ENCODE results near the gene LYPLA2.

LYPLA2 gene

GRCh38 chr1:23790696-23791515 lies at the start of gene LYPLA2:
Gene LYPLA2 (plus strand): TSS chr1:23791145. CDS start chr1:23792683, 1,538 bp downstream.
- DNase-seq: peak; percentile 90

- DNase-seq: no peak
Observed at GRCh38 chr1:23741609-23742008, 49.3 kb upstream of the LYPLA2 start.

- DNase-seq: no peak
Observed at GRCh38 chr1:23742670-23743286, 48.2 kb upstream of the LYPLA2 start.

GRCh38 chr1:23743287-23744152 lies 47.4 kb upstream of the LYPLA2 start, which contains the start of gene ELOA:
Gene ELOA (plus strand): TSS chr1:23743471. CDS start chr1:23743504, 33 bp downstream.
- DNase-seq: peak; percentile 66

GRCh38 chr1:23745515-23745914 lies 45.4 kb upstream of the LYPLA2 start:
- DNase-seq: no peak

GRCh38 chr1:23748016-23748415 lies 42.9 kb upstream of the LYPLA2 start:
- no peak for DNase-seq

- peak; percentile 27 for DNase-seq
Observed at GRCh38 chr1:23751050-23751814, 39.7 kb upstream of the LYPLA2 start.

GRCh38 chr1:23751815-23752200 lies 39.1 kb upstream of the LYPLA2 start:
- DNase-seq: no peak

- DNase-seq: no peak
Observed at GRCh38 chr1:23752909-23753308, 38.0 kb upstream of the LYPLA2 start.

- no peak for DNase-seq
Observed at GRCh38 chr1:23756676-23757075, 34.3 kb upstream of the LYPLA2 start.

GRCh38 chr1:23757812-23758211 lies 33.1 kb upstream of the LYPLA2 start:
- DNase-seq: no peak

- no peak for DNase-seq
Observed at GRCh38 chr1:23759277-23759676, 31.7 kb upstream of the LYPLA2 start.

GRCh38 chr1:23763041-23763577 lies 27.8 kb upstream of the LYPLA2 start:
- DNase-seq: no peak

GRCh38 chr1:23768733-23769132 lies 22.2 kb upstream of the LYPLA2 start:
- no peak for DNase-seq

- peak; percentile 83 for DNase-seq
Observed at GRCh38 chr1:23772049-23772853, 18.7 kb upstream of the LYPLA2 start.

GRCh38 chr1:23772854-23773242 lies 18.1 kb upstream of the LYPLA2 start:
- no peak for DNase-seq

- DNase-seq: no peak
Observed at GRCh38 chr1:23774174-23774880, 16.6 kb upstream of the LYPLA2 start.

- no peak for DNase-seq
Observed at GRCh38 chr1:23776217-23776616, 14.7 kb upstream of the LYPLA2 start.

GRCh38 chr1:23777979-23778814 lies 12.7 kb upstream of the LYPLA2 start, which contains the start of gene PITHD1:
Gene PITHD1 (plus strand): TSS chr1:23778418. CDS start chr1:23778516, 98 bp downstream.
- DNase-seq: peak; percentile 84
